Trophoblast cell (in vitro differentiated cells and primary cell): ENCODE measurements around the gene PIP5KL1.

Experiments
- DNase-seq, 2 donors: peaks; one replicate each; pipeline ENCODE4 v3.0.0-alpha.2; 2016
- H2AFZ ChIP-seq: 2 replicates; pipeline ENCODE4 v1.6.1; 2013; ENCODE audit warnings: low read length, moderate library complexity, mild to moderate bottlenecking; ENCODE audit not compliant: insufficient read depth, poor library complexity
- H2AK5ac ChIP-seq: 2 replicates; pipeline ENCODE4 v1.6.1; 2013; ENCODE audit warnings: mild to moderate bottlenecking, low read length
- H2BK120ac ChIP-seq: 2 replicates; pipeline ENCODE4 v1.6.1; 2013; ENCODE audit warnings: low read length, mild to moderate bottlenecking, moderate library complexity; ENCODE audit not compliant: insufficient read depth, poor library complexity
- H2BK12ac ChIP-seq: 2 replicates; pipeline ENCODE4 v1.6.1; 2013; ENCODE audit warnings: mild to moderate bottlenecking, low read length, moderate library complexity
- H2BK5ac ChIP-seq: 2 replicates; pipeline ENCODE4 v1.6.1; 2013; ENCODE audit warnings: low read length, low read depth, moderate library complexity, mild to moderate bottlenecking; ENCODE audit not compliant: poor library complexity
- H3K14ac ChIP-seq: 2 replicates; pipeline ENCODE4 v1.6.1; 2013; ENCODE audit warnings: mild to moderate bottlenecking, low read length
- H3K18ac ChIP-seq: 2 replicates; pipeline ENCODE4 v1.6.1; 2013; ENCODE audit warnings: mild to moderate bottlenecking, low read length
- H3K23ac ChIP-seq: 2 replicates; pipeline ENCODE4 v1.6.1; 2013; ENCODE audit warnings: low read length
- H3K27ac ChIP-seq: 2 replicates; pipeline ENCODE4 v1.5.1; 2013; ENCODE audit warnings: low read depth, mild to moderate bottlenecking, inconsistent platforms, low read length, moderate library complexity
- H3K27me3 ChIP-seq: 2 replicates; pipeline ENCODE4 v1.6.1; 2013; ENCODE audit warnings: inconsistent platforms, mild to moderate bottlenecking, low read length, moderate library complexity; ENCODE audit not compliant: insufficient read depth
- H3K36me3 ChIP-seq, 2 experiments: 1 replicate in 1 of 2; 2 replicates in 1 of 2; pipeline ENCODE4 v1.6.1; 2013; ENCODE audit warnings: low read length in 2 of 2, mild to moderate bottlenecking in 2 of 2, moderate library complexity in 1 of 2; ENCODE audit not compliant: insufficient read depth in 2 of 2, control insufficient read depth in 1 of 2
- H3K4ac ChIP-seq: 2 replicates; pipeline ENCODE4 v1.6.1; 2013; ENCODE audit warnings: low read depth, mild to moderate bottlenecking, low read length, moderate library complexity
- H3K4me1 ChIP-seq, 2 experiments: 1 replicate in 1 of 2; 2 replicates in 1 of 2; pipeline ENCODE4 v1.6.1; 2013; ENCODE audit warnings: low read length in 2 of 2, mild to moderate bottlenecking in 2 of 2, moderate library complexity in 1 of 2; ENCODE audit not compliant: insufficient read depth in 2 of 2, control insufficient read depth in 1 of 2
- H3K4me2 ChIP-seq: 2 replicates; pipeline ENCODE4 v1.6.1; 2013; ENCODE audit warnings: inconsistent platforms, mild to moderate bottlenecking, low read length, moderate library complexity
- H3K4me3 ChIP-seq: 2 replicates; pipeline ENCODE4 v1.5.1; 2013; ENCODE audit warnings: mild to moderate bottlenecking, low read depth, low read length, inconsistent platforms
- H3K79me1 ChIP-seq: one replicate; pipeline ENCODE4 v1.6.1; 2013; ENCODE audit warnings: low read length
- H3K79me2 ChIP-seq: 2 replicates; pipeline ENCODE4 v1.6.1; 2013; ENCODE audit warnings: low read length, mild to moderate bottlenecking; ENCODE audit not compliant: control insufficient read depth, insufficient read depth, poor library complexity
- H3K9ac ChIP-seq: 2 replicates; pipeline ENCODE4 v1.6.1; 2013; ENCODE audit warnings: mild to moderate bottlenecking, low read length
- H3K9me3 ChIP-seq: 2 replicates; pipeline ENCODE4 v1.6.1; 2013; ENCODE audit warnings: low read depth, mild to moderate bottlenecking, control low read depth, inconsistent platforms, low read length; ENCODE audit not compliant: insufficient read depth
- H4K12ac ChIP-seq: 2 replicates; pipeline ENCODE4 v1.6.1; 2013; ENCODE audit warnings: low read depth, mild to moderate bottlenecking, low read length, moderate library complexity
- H4K8ac ChIP-seq: 2 replicates; pipeline ENCODE4 v1.6.1; 2013; ENCODE audit warnings: low read depth, mild to moderate bottlenecking, low read length, moderate library complexity
- H4K91ac ChIP-seq: one replicate; pipeline ENCODE4 v1.6.1; 2013; ENCODE audit warnings: low read depth, mild to moderate bottlenecking, low read length, moderate library complexity
- WGBS: extraction: QIAGEN DNeasy Blood & Tissue Kit; methylation state at CpG from one replicate; pipeline ENCODE4 v1.1.7; 2013; ENCODE audit warnings: missing lambda C conversion rate; ENCODE audit not compliant: insufficient read length, insufficient coverage; ENCODE audit errors: extremely low coverage; 5-methylcytosine and 5-hydroxymethylcytosine counted together

Gene PIP5KL1

GRCh38 chr9:127974769-127975261 lies 44.2 kb upstream of the PIP5KL1 start:
- no peak overlapping the region for H2BK5ac ChIP-seq
- H3K9ac ChIP-seq = no peak overlapping the region
- DNase-seq = no peak
- no peak overlapping the region for H3K27ac ChIP-seq
- no peak overlapping the region for H3K4me2 ChIP-seq
- H3K4me1 ChIP-seq = peaks cover 48 to 69% of the 10 kb centered on the region in 2 experiments
- H2BK12ac ChIP-seq = no peak overlapping the region
- H3K36me3 ChIP-seq = peaks cover 4 to 13% of the 10 kb centered on the region in 2 experiments
- no peak overlapping the region for H4K91ac ChIP-seq
- H2AFZ ChIP-seq = no peak overlapping the region
- no peak overlapping the region for H3K18ac ChIP-seq
- no peak overlapping the region for H4K8ac ChIP-seq
- H3K4ac ChIP-seq = peak overlapping the region; percentile 96
- no peak overlapping the region for H3K14ac ChIP-seq
- no peak overlapping the region for H4K12ac ChIP-seq
- H3K79me2 ChIP-seq = peaks cover 75% of the 10 kb centered on the region
- no peak overlapping the region for H2BK120ac ChIP-seq
- H2AK5ac ChIP-seq = no peak overlapping the region
- no peak overlapping the region for H3K23ac ChIP-seq
- H3K9me3 ChIP-seq = peaks cover 2% of the 10 kb centered on the region
- WGBS = no CpG with 5 or more reads among the region's 10 CpGs
- no peak overlapping the region for H3K4me3 ChIP-seq
- H3K27me3 ChIP-seq = no peaks in the 10 kb centered on the region
- H3K79me1 ChIP-seq = peaks cover 5% of the 10 kb centered on the region

DNA sequence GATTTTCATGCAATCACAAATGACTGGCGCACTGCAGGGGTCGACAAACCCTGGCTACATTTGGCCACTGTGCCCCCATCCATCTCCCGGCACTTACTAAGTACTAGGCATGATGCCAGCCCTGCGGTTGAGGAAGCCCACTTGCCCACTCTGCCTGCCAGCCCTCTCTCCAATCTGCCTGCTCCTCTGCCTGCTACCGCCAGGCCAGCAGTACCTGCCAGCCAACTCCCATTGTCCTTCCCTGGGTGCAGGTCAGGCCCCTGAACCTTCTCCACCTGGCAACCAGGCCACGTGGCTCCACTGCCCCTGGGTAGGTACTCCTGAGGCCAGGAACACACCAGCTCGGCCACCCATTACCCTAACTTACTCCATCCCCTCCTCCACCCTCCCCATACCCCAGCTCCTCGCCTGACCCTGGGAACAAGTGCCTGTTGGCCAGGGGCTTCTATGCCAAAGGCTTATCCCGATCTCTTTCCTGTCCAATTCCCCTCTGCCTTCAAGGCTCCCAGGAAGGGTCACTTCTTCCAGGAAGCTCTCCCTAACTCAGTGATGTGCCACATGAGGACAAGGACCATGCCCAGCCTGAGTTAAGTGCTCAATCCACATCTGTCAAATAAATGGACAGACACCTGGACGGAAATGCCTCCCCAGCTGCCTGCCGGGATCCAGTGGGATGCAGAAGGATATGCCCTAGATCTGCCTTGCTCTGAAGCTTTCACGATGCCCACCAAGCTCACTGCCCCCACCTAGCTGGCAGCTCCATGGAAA lies 43.6 kb upstream of the PIP5KL1 start:
- H2BK12ac ChIP-seq = no peak overlapping the region
- H4K91ac ChIP-seq = no peak overlapping the region
- H3K27me3 ChIP-seq = no peaks in the 10 kb centered on the region
- peak overlapping the region; percentile 9 for H2AK5ac ChIP-seq
- H2BK5ac ChIP-seq = no peak overlapping the region
- peaks cover 72% of the 10 kb centered on the region for H3K79me2 ChIP-seq
- peak overlapping the region; percentile 96 for H3K4ac ChIP-seq
- H3K9ac ChIP-seq = no peak overlapping the region
- H3K79me1 ChIP-seq = peaks cover 3% of the 10 kb centered on the region
- H3K4me3 ChIP-seq = no peak overlapping the region
- H3K18ac ChIP-seq = peak overlapping the region; percentile 38
- WGBS = 100% methylated on average over 1 of the region's 12 CpGs
- no peak overlapping the region for H4K8ac ChIP-seq
- no peak overlapping the region for H4K12ac ChIP-seq
- no peak overlapping the region for H3K23ac ChIP-seq
- H3K4me1 ChIP-seq = peaks cover 53 to 73% of the 10 kb centered on the region in 2 experiments
- H2BK120ac ChIP-seq = no peak overlapping the region
- DNase-seq = no peak
- H3K14ac ChIP-seq = no peak overlapping the region
- no peak overlapping the region for H3K27ac ChIP-seq
- peaks cover 4 to 13% of the 10 kb centered on the region in 2 experiments for H3K36me3 ChIP-seq
- no peak overlapping the region for H3K4me2 ChIP-seq
- peaks cover 2% of the 10 kb centered on the region for H3K9me3 ChIP-seq
- peak overlapping the region; percentile 26 for H2AFZ ChIP-seq

DNA sequence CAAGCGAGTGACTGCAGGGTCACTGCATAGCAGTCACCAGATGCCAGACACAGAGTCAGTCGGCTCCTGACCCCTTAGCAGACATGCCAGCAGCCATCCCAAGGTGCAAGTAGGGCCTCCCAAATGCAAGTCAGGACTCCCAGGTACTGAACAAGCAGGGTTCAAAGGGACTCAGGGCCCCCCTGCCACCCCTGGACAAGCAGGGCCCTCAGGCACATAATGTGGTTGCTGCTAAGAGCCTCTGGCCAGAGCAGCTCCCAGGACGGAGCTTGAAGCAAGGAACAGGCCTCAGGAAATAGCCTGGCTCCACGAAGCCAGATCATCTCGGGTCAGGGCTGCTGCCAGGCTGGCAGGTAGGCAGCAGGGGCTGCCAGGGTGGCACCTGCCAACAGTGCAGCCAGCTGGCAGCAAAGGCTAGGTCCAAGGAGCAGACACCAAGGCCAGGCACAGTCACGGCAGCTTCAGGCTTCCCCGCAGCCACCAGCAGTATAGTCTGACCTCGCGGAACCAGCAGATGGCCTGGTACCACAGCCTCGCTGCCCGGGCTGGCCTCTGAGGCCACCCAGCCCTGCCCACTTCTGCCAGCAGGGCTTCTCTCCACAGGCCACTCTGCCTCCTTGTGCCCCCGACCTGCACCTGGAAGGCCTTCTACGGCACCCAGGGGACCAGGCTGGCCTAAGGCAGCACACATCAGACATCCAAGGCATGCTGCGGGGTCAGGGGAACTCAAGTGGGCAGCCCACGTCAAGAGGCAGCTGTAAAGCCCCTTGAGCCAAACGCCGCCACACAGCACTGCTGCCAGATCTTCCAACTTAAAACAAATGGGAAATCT lies 42.8 kb upstream of the PIP5KL1 start:
- Histone ChIP-seq H2BK5ac (no peak overlapping the region), H4K91ac (no peak overlapping the region), H2AFZ (peak overlapping the region; percentile 37), H3K14ac (peak overlapping the region; percentile 23), H2BK12ac (no peak overlapping the region), H2BK120ac (no peak overlapping the region), H3K27me3 (no peaks in the 10 kb centered on the region), H4K12ac (no peak overlapping the region), H3K79me1 (peaks cover 5% of the 10 kb centered on the region), H3K18ac (no peak overlapping the region), H3K9me3 (peaks cover 2% of the 10 kb centered on the region), H4K8ac (no peak overlapping the region), H3K4me3 (no peak overlapping the region), H2AK5ac (no peak overlapping the region), H3K36me3 (peaks cover 4 to 13% of the 10 kb centered on the region in 2 experiments), H3K4ac (peak overlapping the region; percentile 96), H3K79me2 (peaks cover 74% of the 10 kb centered on the region), H3K27ac (no peak overlapping the region), H3K4me1 (peaks cover 61 to 78% of the 10 kb centered on the region in 2 experiments), H3K23ac (no peak overlapping the region), H3K4me2 (no peak overlapping the region), H3K9ac (no peak overlapping the region)
- WGBS = no CpG with 5 or more reads among the region's 17 CpGs
- no peak for DNase-seq

DNA sequence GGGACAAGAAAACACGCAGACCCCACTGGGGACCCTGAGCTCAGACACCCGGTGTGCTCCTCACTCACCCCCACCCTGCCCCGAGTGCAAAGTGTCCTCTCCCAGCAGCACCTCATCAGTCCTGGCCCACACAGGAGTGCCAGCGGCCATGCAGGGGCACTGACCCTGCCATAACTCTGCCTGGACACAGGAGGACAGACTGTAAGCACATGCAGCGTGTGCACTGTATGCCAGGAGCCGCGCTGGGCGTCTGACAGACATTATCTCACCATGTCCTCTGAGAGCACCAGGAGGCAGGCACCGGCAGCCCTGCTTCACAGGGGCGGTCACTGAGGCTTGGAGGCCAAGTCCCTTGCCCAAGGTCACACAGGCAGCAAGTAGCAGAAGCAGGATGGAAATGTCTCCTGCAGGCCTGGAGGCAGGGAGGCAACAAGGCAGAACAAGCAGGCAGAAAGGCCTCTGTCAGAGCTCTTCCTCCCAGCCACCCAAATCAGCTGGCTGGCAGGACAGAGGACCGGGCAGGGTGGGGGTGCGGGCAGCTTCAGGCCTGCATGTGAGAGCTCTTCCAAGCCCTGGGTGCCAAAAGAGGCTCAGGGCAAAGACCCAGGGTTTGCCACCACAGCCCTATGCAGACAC lies 41.8 kb upstream of the PIP5KL1 start:
- Histone ChIP-seq H3K23ac (no peak overlapping the region), H2BK120ac (no peak overlapping the region), H4K91ac (no peak overlapping the region), H3K9ac (no peak overlapping the region), H3K4ac (peak overlapping the region; percentile 96), H3K9me3 (peaks cover 2% of the 10 kb centered on the region), H4K12ac (no peak overlapping the region), H3K79me1 (peaks cover 6% of the 10 kb centered on the region), H2BK5ac (no peak overlapping the region), H3K4me1 (peaks cover 56 to 77% of the 10 kb centered on the region in 2 experiments), H3K36me3 (peaks cover 4 to 12% of the 10 kb centered on the region in 2 experiments), H3K79me2 (peaks cover 71% of the 10 kb centered on the region), H3K27me3 (no peaks in the 10 kb centered on the region), H3K4me3 (no peak overlapping the region), H2BK12ac (peak overlapping the region; percentile 1), H4K8ac (no peak overlapping the region), H3K27ac (no peak overlapping the region), H3K4me2 (no peak overlapping the region), H2AK5ac (no peak overlapping the region), H3K14ac (peak overlapping the region; percentile 25), H3K18ac (peak overlapping the region; percentile 26), H2AFZ (no peak overlapping the region)
- WGBS = no CpG with 5 or more reads among the region's 12 CpGs
- no peak for DNase-seq
